Medulla oblongata (tissue), 1 donor: ENCODE data around the gene CHD1L.
"Not testable (repeated sequence)": the region's sequence is repeated elsewhere in the genome, so short reads cannot be mapped to it uniquely, and the experiment has no call there.

Experiments used
- DNase-seq: peaks from one replicate; pipeline ENCODE4 v3.0.0-alpha.2; 2015; ENCODE audit errors: extremely low spot score

Gene CHD1L

GRCh38 chr1:147233903-147234302 lies 8.6 kb upstream of the CHD1L start:
- not testable (repeated sequence) for DNase-seq

- no peak for DNase-seq
Observed at GRCh38 chr1:147235822-147236221, 6.7 kb upstream of the CHD1L start.

- no peak for DNase-seq
Observed at GRCh38 chr1:147236448-147236847, 6.0 kb upstream of the CHD1L start.

- DNase-seq: no peak
Observed at GRCh38 chr1:147236959-147237791, 5.3 kb upstream of the CHD1L start.

GRCh38 chr1:147238053-147238902 lies 4.2 kb upstream of the CHD1L start:
- no peak for DNase-seq

- DNase-seq: no peak
Observed at GRCh38 chr1:147238925-147239820, 3.3 kb upstream of the CHD1L start.

GRCh38 chr1:147240131-147240721 lies 2.3 kb upstream of the CHD1L start:
- DNase-seq: not testable (repeated sequence)

- no peak for DNase-seq
Observed at GRCh38 chr1:147241934-147242448, 493 bp upstream of the CHD1L start.

GRCh38 chr1:147243228-147243685 lies 773 bp downstream of the CHD1L start:
- DNase-seq: peak; percentile 49

- peak; percentile 29 for DNase-seq
Observed at GRCh38 chr1:147243841-147244240, 1.4 kb downstream of the CHD1L start.

GRCh38 chr1:147245129-147245528 lies 2.6 kb downstream of the CHD1L start:
- no peak for DNase-seq

GRCh38 chr1:147245586-147246021 lies 3.1 kb downstream of the CHD1L start:
- no peak for DNase-seq

- no peak for DNase-seq
Observed at GRCh38 chr1:147246044-147246690, 3.7 kb downstream of the CHD1L start.

- DNase-seq: peak; percentile 74
Observed at GRCh38 chr1:147246910-147247655, 4.6 kb downstream of the CHD1L start.

GRCh38 chr1:147247656-147248238 lies 5.3 kb downstream of the CHD1L start:
- DNase-seq: no peak

- DNase-seq: no peak
Observed at GRCh38 chr1:147252540-147252939, 10.1 kb downstream of the CHD1L start.

- no peak for DNase-seq
Observed at GRCh38 chr1:147260956-147261355, 18.5 kb downstream of the CHD1L start.

GRCh38 chr1:147264158-147264768 lies 21.8 kb downstream of the CHD1L start:
- DNase-seq: no peak

- peak; percentile 77 for DNase-seq
Observed at GRCh38 chr1:147266381-147266780, 23.9 kb downstream of the CHD1L start.
